Activated CD4-positive, alpha-beta T cell treated with anti-CD3 and anti-CD28 coated beads, Interleukin-2, Interleukin-6, amounts not matched to agents 100 ng/mL and 50 ng/mL, durations not matched to agents 16 hours and 8 hours (primary cell): ENCODE measurements around the gene CCDC85A.

Experiments
- DNase-seq: peaks from one replicate; pipeline ENCODE4 v3.0.0-alpha.2; 2020

CCDC85A gene

DNA sequence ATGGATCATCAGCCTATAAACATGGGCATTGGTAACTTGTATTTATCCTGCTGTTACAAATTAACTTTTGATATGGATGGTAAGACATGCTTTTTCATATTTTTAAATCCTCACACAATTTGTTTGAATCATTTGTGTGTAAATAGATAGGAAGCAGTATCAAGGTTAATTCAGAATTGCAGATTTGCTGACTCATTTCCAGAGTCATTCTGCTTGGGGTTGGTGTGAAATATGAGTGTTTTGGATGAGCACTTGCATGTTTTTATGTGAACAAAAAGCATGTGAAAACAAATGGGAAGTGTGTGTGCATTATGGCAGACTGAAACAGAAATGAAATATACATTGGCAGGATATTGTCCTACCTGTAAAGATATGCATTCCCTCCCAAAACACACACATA lies 11.8 kb downstream of the CCDC85A start:
- no peak for DNase-seq

GRCh38 chr2:56197816-56198215 lies 14.0 kb downstream of the CCDC85A start:
- DNase-seq: no peak

DNA sequence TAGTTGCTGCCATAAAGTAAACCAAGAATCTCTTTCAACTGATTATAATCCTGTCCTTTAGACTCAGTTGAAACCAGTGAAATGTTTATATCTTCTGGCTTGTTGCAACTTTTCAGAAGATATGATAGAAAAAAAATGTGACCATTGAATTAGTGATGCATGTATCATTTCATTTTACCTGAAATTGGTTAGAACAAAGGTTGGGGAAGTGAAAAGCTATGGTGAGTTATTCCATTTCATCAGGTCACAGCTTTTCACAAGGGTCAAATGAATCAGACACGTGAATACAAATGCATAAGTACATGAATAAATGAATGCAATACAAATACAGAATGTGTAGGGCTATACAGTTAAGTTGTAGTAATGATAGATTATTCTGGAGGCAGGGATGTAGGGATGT lies 15.1 kb downstream of the CCDC85A start:
- DNase-seq: no peak

- no peak for DNase-seq
These were observed 15.7 kb downstream of the CCDC85A start for GRCh38 chr2:56199492-56199891.

- no peak for DNase-seq
These were observed 18.8 kb downstream of the CCDC85A start for GRCh38 chr2:56202381-56203121.

DNA sequence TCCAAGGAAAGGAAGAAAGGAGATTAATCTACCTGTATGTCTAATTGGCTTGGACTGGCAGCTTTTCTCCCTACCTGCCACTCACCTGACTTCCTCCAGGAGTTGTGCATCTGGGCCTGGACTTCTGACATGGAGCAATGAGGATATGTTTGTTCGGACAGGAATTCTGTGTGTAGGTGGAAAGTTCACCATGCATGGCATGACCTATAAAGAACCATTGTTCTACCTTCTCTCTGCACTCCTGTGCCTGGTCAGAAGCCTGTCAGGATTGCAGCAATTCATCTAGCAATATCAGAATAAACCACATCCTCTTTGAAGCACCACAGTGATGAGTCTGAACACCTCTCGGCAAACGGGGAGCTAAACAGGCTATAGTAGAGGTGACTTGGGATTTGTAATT lies 20.8 kb downstream of the CCDC85A start:
- no peak for DNase-seq

DNA sequence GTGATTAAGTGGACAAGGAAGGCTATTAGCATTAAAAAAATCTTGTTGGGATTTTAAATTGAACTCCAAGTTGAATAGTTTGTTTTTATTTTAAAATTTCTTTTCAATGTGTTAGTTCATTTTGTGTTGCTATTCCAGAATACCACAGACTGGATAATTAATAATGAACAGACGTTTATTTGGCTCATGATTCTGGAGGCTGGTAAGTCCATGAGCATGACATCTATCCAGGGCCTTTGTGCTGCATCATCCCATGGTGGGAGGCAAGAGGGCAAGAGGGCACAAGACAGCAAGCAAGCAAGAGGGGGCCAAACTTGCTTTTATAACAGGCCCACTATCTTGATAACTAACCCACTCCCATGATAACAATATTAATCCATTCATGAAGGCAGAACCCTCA lies 22.5 kb downstream of the CCDC85A start:
- DNase-seq: no peak

- no peak for DNase-seq
These were observed 24.0 kb downstream of the CCDC85A start for GRCh38 chr2:56207760-56208159.

GRCh38 chr2:56208380-56208779 lies 24.6 kb downstream of the CCDC85A start:
- DNase-seq: no peak

DNA sequence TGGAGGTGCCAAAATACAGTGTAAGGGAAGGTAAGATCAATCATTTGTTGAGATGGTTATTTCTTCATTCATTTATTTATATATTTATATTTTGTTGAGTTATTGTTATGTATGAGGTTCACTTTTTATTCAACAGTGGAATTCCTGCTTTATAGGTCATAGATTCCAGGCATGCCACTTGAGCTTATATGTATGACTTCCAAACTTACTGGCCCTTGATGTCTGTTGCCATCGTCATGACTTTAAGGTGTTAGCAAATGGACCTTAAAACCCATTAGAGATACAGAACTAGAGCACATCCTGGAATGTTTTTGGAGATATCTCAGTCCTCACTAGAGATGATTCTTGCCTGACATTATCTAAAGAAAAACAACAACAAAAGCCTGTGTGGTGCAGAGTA lies 25.9 kb downstream of the CCDC85A start:
- no peak for DNase-seq

DNA sequence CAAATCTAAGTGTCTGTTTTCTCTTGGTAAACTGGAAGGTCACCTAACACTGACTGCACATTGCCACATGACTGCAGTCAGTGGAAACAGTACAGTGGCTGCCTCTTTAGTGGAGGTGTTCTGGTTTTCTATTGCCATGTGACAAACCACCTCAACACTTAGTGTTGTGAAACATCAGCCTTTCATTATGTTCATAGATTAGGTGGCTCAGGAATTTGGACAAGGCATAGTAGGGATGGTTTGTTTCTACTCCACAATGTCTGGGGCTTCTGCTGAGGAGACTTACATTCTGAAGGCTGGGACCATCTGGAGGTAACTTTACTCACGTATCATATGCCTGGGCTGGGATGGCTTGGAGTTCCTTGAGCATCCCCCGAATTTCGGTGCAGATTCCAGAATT lies 26.5 kb downstream of the CCDC85A start:
- DNase-seq: no peak

GRCh38 chr2:56211048-56211447 lies 27.3 kb downstream of the CCDC85A start:
- no peak for DNase-seq

- DNase-seq: no peak
These were observed 32.1 kb downstream of the CCDC85A start for GRCh38 chr2:56215911-56216310.

DNA sequence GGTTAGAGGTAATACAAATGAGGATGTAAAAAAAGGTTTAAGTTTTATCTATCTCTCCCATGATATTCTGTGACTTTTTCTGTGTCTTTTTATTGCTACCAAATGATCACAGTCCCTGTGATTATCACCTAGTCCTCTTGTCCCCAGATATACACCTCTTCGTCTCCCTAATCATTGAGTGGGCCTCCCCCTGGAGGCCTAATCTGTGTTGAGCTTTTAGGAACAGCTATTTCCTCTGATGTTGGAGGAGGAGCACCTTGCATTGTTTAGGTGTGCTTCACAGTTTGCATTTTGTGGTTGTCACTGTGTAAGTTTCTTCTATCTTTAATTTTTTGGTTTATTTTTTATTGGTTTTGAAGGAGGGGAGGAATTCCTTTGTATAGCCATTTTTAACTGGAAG lies 33.3 kb downstream of the CCDC85A start:
- DNase-seq: no peak

DNA sequence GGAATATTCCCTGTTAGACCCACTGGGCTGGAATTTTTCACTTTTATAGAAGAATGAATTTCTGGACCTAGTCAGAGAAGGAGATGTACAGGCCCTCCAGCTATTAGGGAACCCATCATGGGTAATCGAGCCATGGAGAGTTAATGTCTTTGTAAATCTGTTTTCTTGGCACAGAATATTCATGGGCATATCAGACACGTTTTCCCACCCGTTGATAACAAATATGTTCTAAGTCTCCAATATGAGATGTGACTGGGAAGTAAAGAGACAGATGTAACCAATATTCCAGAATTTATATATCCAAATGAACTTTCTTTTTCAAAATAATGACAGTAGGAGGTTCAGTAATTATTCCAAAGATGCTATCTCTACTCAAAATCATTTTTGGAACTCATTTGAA lies 38.7 kb downstream of the CCDC85A start:
- no peak for DNase-seq

DNA sequence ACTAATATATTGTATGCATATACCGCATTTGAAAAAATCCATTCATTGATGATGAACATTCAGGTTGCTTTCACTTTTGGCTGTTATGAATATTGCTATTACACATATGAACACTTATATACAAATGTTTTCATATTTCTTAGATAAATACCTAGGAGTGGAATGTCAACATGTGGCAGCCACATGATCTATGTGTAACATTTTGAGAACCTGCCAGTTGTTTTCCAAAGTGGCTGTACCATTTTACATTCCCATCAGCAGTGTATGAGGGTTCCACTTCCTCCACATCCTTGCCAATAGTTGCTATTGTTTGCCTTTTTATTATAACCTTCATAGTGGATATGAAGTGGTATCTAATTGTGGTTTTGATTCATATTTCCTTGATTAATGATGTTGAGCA lies 40.5 kb downstream of the CCDC85A start:
- no peak for DNase-seq

GRCh38 chr2:56227811-56228210 lies 44.0 kb downstream of the CCDC85A start:
- DNase-seq: no peak

- DNase-seq: no peak
These were observed 45.7 kb downstream of the CCDC85A start for GRCh38 chr2:56229397-56230060.

GRCh38 chr2:56230156-56230555 lies 46.4 kb downstream of the CCDC85A start:
- DNase-seq: no peak

DNA sequence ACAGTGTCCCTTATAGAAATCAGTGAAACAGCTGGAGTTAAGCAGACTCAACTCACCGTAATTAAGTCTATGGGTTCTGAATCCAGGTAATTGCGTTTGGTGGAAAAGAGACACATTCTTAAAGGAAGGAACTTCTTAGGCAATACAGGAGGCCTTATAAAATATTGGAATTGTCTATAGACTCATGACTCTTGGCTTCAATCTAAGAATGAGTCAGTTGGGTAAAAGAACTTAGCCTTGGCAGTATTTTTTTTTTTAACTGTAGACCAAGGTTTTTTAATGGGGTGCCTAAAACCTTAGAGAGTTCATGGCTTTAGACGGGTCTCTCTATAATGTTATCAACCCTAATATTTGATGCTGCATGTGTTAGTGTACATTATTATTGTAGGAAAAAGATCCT lies 47.6 kb downstream of the CCDC85A start:
- DNase-seq: no peak

GRCh38 chr2:56232912-56233311 lies 49.1 kb downstream of the CCDC85A start:
- no peak for DNase-seq

- DNase-seq: no peak
These were observed 50.5 kb downstream of the CCDC85A start for GRCh38 chr2:56234241-56234640.

- no peak for DNase-seq
These were observed 55.2 kb downstream of the CCDC85A start for GRCh38 chr2:56239030-56239429.

DNA sequence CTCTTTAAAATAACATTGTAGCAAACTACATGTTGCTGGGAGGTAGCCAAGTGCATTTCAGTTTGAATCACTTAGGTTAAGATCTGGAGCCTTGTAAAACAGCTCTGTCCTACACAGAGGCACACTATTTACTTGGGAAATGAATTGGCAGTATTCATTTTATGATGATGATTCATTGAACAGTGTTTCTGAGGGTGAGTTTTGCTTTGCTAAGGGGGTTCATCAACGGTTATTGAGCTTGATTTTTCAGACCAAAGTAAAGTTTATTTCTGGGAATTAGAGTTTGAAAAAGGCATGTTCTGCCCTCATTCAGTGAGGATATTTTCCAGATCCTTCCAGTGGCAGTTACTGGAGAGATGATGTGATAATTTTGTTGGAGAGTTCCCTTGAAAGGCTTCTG lies 55.6 kb downstream of the CCDC85A start:
- DNase-seq: no peak

DNA sequence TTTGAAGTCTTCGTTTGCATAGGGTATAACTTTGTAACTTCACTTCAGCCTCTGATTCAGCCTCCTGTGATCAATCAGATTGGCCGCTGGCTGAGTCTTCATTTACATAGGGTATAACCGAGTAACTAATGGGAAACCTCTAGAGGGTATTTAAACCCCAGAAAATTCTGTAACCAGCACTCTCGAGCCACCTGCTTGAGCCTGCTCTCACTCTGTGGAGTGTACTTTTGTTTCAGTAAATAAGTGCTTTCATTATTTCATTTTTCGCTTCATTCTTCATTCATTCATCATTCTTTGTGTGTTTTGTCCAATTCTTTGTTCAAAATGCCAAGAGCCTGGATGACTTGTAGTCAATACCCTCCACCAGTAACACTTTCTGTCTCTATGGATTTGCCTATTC lies 56.4 kb downstream of the CCDC85A start:
- DNase-seq: no peak
